B cell (primary cell): Measurements from ENCODE around the gene FHIT. TPM values are rescaled to one million over a fixed set of nuclear protein-coding genes. Genes with fewer than 3 reads are reported as not detected.

Source experiments
- ATAC-seq: fragments of 200-7000 bp; cut with Tn5 transposase; one replicate; pipeline ENCODE4 v1.10.0; 2021; ENCODE audit warnings: low read depth, mild to moderate bottlenecking, moderate number of reproducible peaks, moderate library complexity
- CTCF ChIA-PET: fragments of 350-600 bp; sonication (Branson Sonifier 250); formaldehyde crosslinking; loops from one replicate; lab custom pipeline; 2021; ENCODE audit warnings: antibody characterized with exemption, inconsistent platforms; lab: Charles Lee
- POLR2A ChIA-PET: fragments of 350-600 bp; sonication (Branson Sonifier 250); formaldehyde crosslinking; loops from one replicate; lab custom pipeline; 2021; ENCODE audit warnings: antibody characterized with exemption; lab: Charles Lee
- DNase-seq: peaks from one replicate; pipeline ENCODE4 v3.0.0; 2013
- H2AFZ ChIP-seq: 2 replicates; pipeline ENCODE4 v1.6.1; 2012; ENCODE audit warnings: mild to moderate bottlenecking, low read depth, low read length; ENCODE audit not compliant: insufficient read depth, poor library complexity, severe bottlenecking
- H3K27ac ChIP-seq, 2 donors: 1 replicate in 1 of 2; 2 replicates in 1 of 2; pipeline ENCODE4 v1.5.1; 2012 to 2013; ENCODE audit warnings: low read length in 2 of 2, mild to moderate bottlenecking in 2 of 2, moderate library complexity in 1 of 2
- H3K27me3 ChIP-seq, 4 experiments: fragments of 200-600 bp in 1 of 4; sonication (generic) in 1 of 4; replicated peaks in 1 of 4; 1 replicate in 2 of 4; 2 replicates in 2 of 4; pipeline versions ENCODE4 v1.6.1 to v1.7.0; 2013 to 2016; ENCODE audit warnings: low read length in 3 of 4, mild to moderate bottlenecking in 2 of 4, mixed read lengths in 1 of 4, moderate library complexity in 1 of 4; ENCODE audit not compliant: insufficient read depth in 4 of 4, control insufficient read depth in 3 of 4; ENCODE audit errors: control extremely low read depth in 1 of 4
- H3K36me3 ChIP-seq, 2 experiments: replicated peaks in 1 of 2; 1 replicate in 1 of 2; 2 replicates in 1 of 2; pipeline versions ENCODE4 v1.6.1 to v1.7.1; 2013; ENCODE audit warnings: low read length in 1 of 2; ENCODE audit not compliant: insufficient read depth in 2 of 2, control insufficient read depth in 1 of 2; ENCODE audit errors: control extremely low read depth in 1 of 2, extremely low read depth in 1 of 2
- H3K4me1 ChIP-seq, 2 donors: fragments of 200-600 bp in 1 of 2; sonication (generic) in 1 of 2; 1 replicate in 1 of 2; 2 replicates in 1 of 2; pipeline versions ENCODE4 v1.5.1 to v1.6.1; 2013 to 2017; ENCODE audit warnings: low read length in 2 of 2; ENCODE audit not compliant: control insufficient read depth in 2 of 2, insufficient read depth in 2 of 2
- H3K4me2 ChIP-seq: replicated peaks from 2 replicates; pipeline ENCODE3; 2012; ENCODE audit warnings: mild to moderate bottlenecking, low read depth, low read length; ENCODE audit not compliant: poor library complexity, severe bottlenecking
- H3K4me3 ChIP-seq, 5 experiments: fragments of 200-600 bp in 1 of 5; sonication (generic) in 1 of 5; 1 replicate in 3 of 5; 2 replicates in 2 of 5; pipeline versions ENCODE4 v1.5.1 to v1.7.0; 2011 to 2016; ENCODE audit warnings: low read length in 4 of 5, mild to moderate bottlenecking in 4 of 5, low read depth in 2 of 5, control low read depth in 1 of 5, moderate library complexity in 1 of 5; ENCODE audit not compliant: insufficient read depth in 1 of 5; ENCODE audit errors: control extremely low read depth in 1 of 5, extremely low read depth in 1 of 5
- H3K79me2 ChIP-seq: fragments of 200-600 bp; sonication (generic); one replicate; pipeline ENCODE4 v1.6.0; 2016; ENCODE audit warnings: low read length; ENCODE audit not compliant: control insufficient read depth, insufficient read depth
- H3K9ac ChIP-seq: fragments of 200-600 bp; sonication (generic); 2 replicates; pipeline ENCODE4 v1.6.1; 2017; ENCODE audit warnings: mild to moderate bottlenecking, low read length, moderate library complexity
- H3K9me3 ChIP-seq, 3 donors: one replicate each; pipeline versions ENCODE4 v1.6.1 to v1.7.1; 2013; ENCODE audit warnings: low read length in 2 of 3; ENCODE audit not compliant: control insufficient read depth in 2 of 3, insufficient read depth in 1 of 3; ENCODE audit errors: control extremely low read depth in 1 of 3
- H4K20me1 ChIP-seq: 2 replicates; pipeline ENCODE4 v1.6.0; 2012; ENCODE audit warnings: mild to moderate bottlenecking, low read length; ENCODE audit not compliant: insufficient read depth, control insufficient read depth, poor library complexity, severe bottlenecking
- H3K27ac Mint-ChIP-seq: one replicate; pipeline ENCODE4 v1.8.0; 2021; ENCODE audit warnings: mixed read lengths
- H3K27me3 Mint-ChIP-seq: one replicate; pipeline ENCODE4 v1.8.0; 2021; ENCODE audit warnings: mixed read lengths
- H3K4me1 Mint-ChIP-seq: one replicate; pipeline ENCODE4 v1.8.0; 2021; ENCODE audit warnings: mixed read lengths
- H3K4me3 Mint-ChIP-seq: one replicate; pipeline ENCODE4 v1.8.0; 2021; ENCODE audit warnings: mixed read lengths
- H3K9me3 Mint-ChIP-seq: one replicate; pipeline ENCODE4 v1.8.0; 2022; ENCODE audit warnings: mixed read lengths; ENCODE audit not compliant: insufficient read depth
- EZH2 ChIP-seq: IDR thresholded peaks from 2 replicates; pipeline ENCODE4 v1.6.1; 2012; ENCODE audit warnings: borderline replicate concordance, low read depth, mild to moderate bottlenecking, moderate library complexity, low read length; ENCODE audit not compliant: insufficient read depth, poor library complexity, severe bottlenecking
- WGBS: methylation state at CpG from one replicate; pipeline ENCODE4 v1.1.5; 2013; ENCODE audit warnings: missing lambda C conversion rate; ENCODE audit not compliant: insufficient coverage; 5-methylcytosine and 5-hydroxymethylcytosine counted together
- intact Hi-C: fragments of 100-400 bp; cut with micrococcal nuclease; formaldehyde crosslinking; loops from one replicate; pipeline ENCODE4 v1.10.0; 2022
- polyA plus RNA-seq: library from polyadenylated mRNA; depleted of rRNA; stranded (reverse); fragments of >200 nt; gene quantifications from 2 replicates; pipeline ENCODE4 v1.2.3, GENCODE V29; 2012
- total RNA-seq, 2 donors: library from RNA; stranded (reverse); fragments of 120-200 nt in 1 of 2; gene quantifications; 1 replicate in 1 of 2; 2 replicates in 1 of 2; pipeline versions ENCODE4 v1.2.3 to v1.2.4, GENCODE V29; 2013 to 2022
- TF ChIP-seq, protein P1 (sequence below): fragments of 200-600 bp; IDR thresholded peaks from one replicate; pipeline ENCODE4 v1.8.0; 2022; ENCODE audit warnings: antibody characterized with exemption, mild to moderate bottlenecking

Gene FHIT
- total and polyA plus RNA-seq, 2 donors (not counting 1 experiment from before 2014, with no cell fraction given), result 1.7 to 7.8 TPM

DNA sequence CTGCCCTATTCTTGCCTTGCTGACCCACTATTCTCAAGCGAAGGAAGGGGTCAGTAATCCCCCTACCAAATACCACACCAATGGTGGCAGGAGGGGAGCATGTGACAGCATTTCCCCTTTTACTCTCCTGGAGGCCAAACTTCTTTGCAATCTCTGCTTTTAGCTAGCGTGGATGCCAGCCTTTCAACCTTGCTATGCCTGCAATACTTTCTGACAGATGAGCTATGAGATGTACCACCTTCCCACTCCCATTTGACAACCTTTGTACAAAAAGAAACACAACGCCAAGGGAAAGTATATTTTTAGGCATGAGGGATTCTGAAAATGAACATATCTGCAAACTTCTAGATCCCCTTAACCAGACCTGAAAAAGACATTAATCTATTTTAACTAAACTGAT is 302.1 kb downstream of the FHIT start:
- Histone ChIP-seq H3K4me1 (no peaks in the 10 kb centered on the region), H3K4me3 (no peak overlapping the region), H3K36me3 (no peaks in the 10 kb centered on the region), H4K20me1 (no peaks in the 10 kb centered on the region), H3K79me2 (no peaks in the 10 kb centered on the region), H3K27ac (no peak overlapping the region), H3K27me3 (no peaks in the 10 kb centered on the region), H3K9ac (no peak overlapping the region), H3K9me3 (no peaks in the 10 kb centered on the region), H2AFZ (no peak overlapping the region), H3K4me2 (no peak overlapping the region)
- ChIA-PET POLR2A (no interaction called here), CTCF (no interaction called here)
- intact Hi-C loops, result no loop called here
- H3K4me1 Mint-ChIP-seq, result no peaks in the 10 kb centered on the region
- TF ChIP-seq EZH2, result no peak
- TF ChIP-seq, protein P1, sequence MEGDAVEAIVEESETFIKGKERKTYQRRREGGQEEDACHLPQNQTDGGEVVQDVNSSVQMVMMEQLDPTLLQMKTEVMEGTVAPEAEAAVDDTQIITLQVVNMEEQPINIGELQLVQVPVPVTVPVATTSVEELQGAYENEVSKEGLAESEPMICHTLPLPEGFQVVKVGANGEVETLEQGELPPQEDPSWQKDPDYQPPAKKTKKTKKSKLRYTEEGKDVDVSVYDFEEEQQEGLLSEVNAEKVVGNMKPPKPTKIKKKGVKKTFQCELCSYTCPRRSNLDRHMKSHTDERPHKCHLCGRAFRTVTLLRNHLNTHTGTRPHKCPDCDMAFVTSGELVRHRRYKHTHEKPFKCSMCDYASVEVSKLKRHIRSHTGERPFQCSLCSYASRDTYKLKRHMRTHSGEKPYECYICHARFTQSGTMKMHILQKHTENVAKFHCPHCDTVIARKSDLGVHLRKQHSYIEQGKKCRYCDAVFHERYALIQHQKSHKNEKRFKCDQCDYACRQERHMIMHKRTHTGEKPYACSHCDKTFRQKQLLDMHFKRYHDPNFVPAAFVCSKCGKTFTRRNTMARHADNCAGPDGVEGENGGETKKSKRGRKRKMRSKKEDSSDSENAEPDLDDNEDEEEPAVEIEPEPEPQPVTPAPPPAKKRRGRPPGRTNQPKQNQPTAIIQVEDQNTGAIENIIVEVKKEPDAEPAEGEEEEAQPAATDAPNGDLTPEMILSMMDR, result no peak
- H3K9me3 Mint-ChIP-seq, result peaks cover 8% of the 10 kb centered on the region
- WGBS, result no CpG with 5 or more reads among the region's 3 CpGs
- no peaks in the 10 kb centered on the region for H3K27me3 Mint-ChIP-seq
- ATAC-seq (no peak), DNase-seq (no peak)
- H3K27ac Mint-ChIP-seq, result no peak overlapping the region
- no peak overlapping the region for H3K4me3 Mint-ChIP-seq

- POLR2A ChIA-PET, result no interaction called here
- no peak for ATAC-seq
- no peak for TF ChIP-seq EZH2
- TF ChIP-seq, protein P1, result no peak
Observed at GRCh38 chr3:60948488-60948887, 302.8 kb downstream of the FHIT start.

More at GRCh38 chr3:60948488-60948887, 302.8 kb downstream of the FHIT start:
- H3K79me2 ChIP-seq, result no peaks in the 10 kb centered on the region
- no peak overlapping the region for H2AFZ ChIP-seq
- intact Hi-C loops, result no loop called here
- CTCF ChIA-PET, result interaction anchor here (1.0 kb wide), 1 partner anchor 809 kb away, joined by 3 read pairs; no protein-coding TSS in a partner anchor
- H3K27me3 ChIP-seq, result no peaks in the 10 kb centered on the region
- Mint-ChIP-seq H3K4me1 (no peaks in the 10 kb centered on the region), H3K9me3 (peaks cover 5% of the 10 kb centered on the region), H3K27ac (no peak overlapping the region), H3K4me3 (no peak overlapping the region), H3K27me3 (no peaks in the 10 kb centered on the region)
- H3K36me3 ChIP-seq, result no peaks in the 10 kb centered on the region
- H3K4me1 ChIP-seq, result no peaks in the 10 kb centered on the region
- H3K27ac ChIP-seq, result no peak overlapping the region
- no peak overlapping the region for H3K4me2 ChIP-seq
- H3K4me3 ChIP-seq, result no peak overlapping the region
- H3K9ac ChIP-seq, result no peak overlapping the region
- DNase-seq, result no peak
- no peaks in the 10 kb centered on the region for H3K9me3 ChIP-seq
- H4K20me1 ChIP-seq, result no peaks in the 10 kb centered on the region
